H9 (cell line): ENCODE data around the gene CREB5. TPM values are rescaled to one million over a fixed set of nuclear protein-coding genes. Genes with fewer than 3 reads are reported as not detected.
A peak's percentile ranks its signal among the peaks of the same experiment; 100 is the strongest.

Experiments
- DNase-seq: peaks from one replicate; pipeline ENCODE4 v3.0.0-alpha.2; 2017
- H2AFZ ChIP-seq: one replicate; pipeline ENCODE4 v1.6.1; 2013; ENCODE audit warnings: mild to moderate bottlenecking, low read length, control low read depth, moderate library complexity
- H2AK5ac ChIP-seq: 2 replicates; pipeline ENCODE4 v1.6.1; 2013; ENCODE audit warnings: low read length, control low read depth, mixed read lengths; ENCODE audit not compliant: insufficient read length
- H2BK120ac ChIP-seq: one replicate; pipeline ENCODE4 v1.6.1; 2013; ENCODE audit warnings: low read depth, mild to moderate bottlenecking, low read length, control low read depth, inconsistent platforms; ENCODE audit not compliant: poor library complexity, severe bottlenecking
- H2BK12ac ChIP-seq: 2 replicates; pipeline ENCODE4 v1.6.1; 2013; ENCODE audit warnings: low read length, control low read depth, mixed read lengths, low read depth; ENCODE audit not compliant: insufficient read length
- H2BK15ac ChIP-seq: 2 replicates; pipeline ENCODE4 v1.6.1; 2013; ENCODE audit warnings: low read depth, low read length, control low read depth
- H2BK20ac ChIP-seq: one replicate; pipeline ENCODE4 v1.6.1; 2013; ENCODE audit warnings: low read depth, mild to moderate bottlenecking, low read length, control low read depth, inconsistent platforms; ENCODE audit not compliant: poor library complexity, severe bottlenecking
- H2BK5ac ChIP-seq: 2 replicates; pipeline ENCODE4 v1.6.1; 2013; ENCODE audit warnings: low read length, control low read depth, mixed read lengths; ENCODE audit not compliant: insufficient read length
- H3K14ac ChIP-seq: 2 replicates; pipeline ENCODE4 v1.6.1; 2013; ENCODE audit warnings: low read length, control low read depth; ENCODE audit not compliant: insufficient read depth
- H3K18ac ChIP-seq: 2 replicates; pipeline ENCODE4 v1.6.1; 2013; ENCODE audit warnings: low read depth, mild to moderate bottlenecking, mixed read lengths, low read length, control low read depth; ENCODE audit not compliant: insufficient read length
- H3K23ac ChIP-seq: 2 replicates; pipeline ENCODE4 v1.6.1; 2013; ENCODE audit warnings: low read length, control low read depth, mixed read lengths, low read depth; ENCODE audit not compliant: insufficient read length
- H3K23me2 ChIP-seq: 2 replicates; pipeline ENCODE4 v1.6.1; 2013; ENCODE audit warnings: low read depth, mild to moderate bottlenecking, mixed read lengths, low read length, control low read depth; ENCODE audit not compliant: insufficient read length, poor library complexity, severe bottlenecking
- H3K27ac ChIP-seq: 2 replicates; pipeline ENCODE4 v1.5.1; 2013; ENCODE audit warnings: low read length, control low read depth, mixed read lengths, low read depth; ENCODE audit not compliant: insufficient read length
- H3K27me3 ChIP-seq: 2 replicates; pipeline ENCODE4 v1.6.1; 2013; ENCODE audit warnings: low read length, control low read depth, inconsistent platforms; ENCODE audit not compliant: insufficient read depth
- H3K4ac ChIP-seq: 2 replicates; pipeline ENCODE4 v1.6.1; 2013; ENCODE audit warnings: low read depth, mild to moderate bottlenecking, control low read depth, inconsistent platforms, low read length, moderate library complexity
- H3K4me1 ChIP-seq: 2 replicates; pipeline ENCODE4 v1.6.1; 2013; ENCODE audit warnings: low read length, control low read depth, inconsistent platforms; ENCODE audit not compliant: insufficient read depth
- H3K4me2 ChIP-seq: 2 replicates; pipeline ENCODE4 v1.6.1; 2013; ENCODE audit warnings: low read length, control low read depth, mixed read lengths; ENCODE audit not compliant: insufficient read length, insufficient read depth
- H3K56ac ChIP-seq: 2 replicates; pipeline ENCODE4 v1.6.1; 2013; ENCODE audit warnings: low read depth, mild to moderate bottlenecking, mixed read lengths, low read length, control low read depth; ENCODE audit not compliant: insufficient read length
- H3K79me1 ChIP-seq: 2 replicates; pipeline ENCODE4 v1.6.1; 2013; ENCODE audit warnings: low read depth, mild to moderate bottlenecking, moderate library complexity, low read length, control low read depth, inconsistent platforms; ENCODE audit not compliant: insufficient read depth, poor library complexity, severe bottlenecking
- H3K79me2 ChIP-seq: 2 replicates; pipeline ENCODE4 v1.6.1; 2013; ENCODE audit warnings: low read length, control low read depth, inconsistent platforms; ENCODE audit not compliant: insufficient read depth
- H3K9ac ChIP-seq: 2 replicates; pipeline ENCODE4 v1.6.1; 2013; ENCODE audit warnings: low read length, control low read depth, mixed read lengths; ENCODE audit not compliant: insufficient read length; ENCODE audit errors: extremely low read depth
- H3K9me3 ChIP-seq: one replicate; pipeline ENCODE4 v1.6.1; 2013; ENCODE audit warnings: low read depth, low read length, inconsistent platforms; ENCODE audit not compliant: control insufficient read depth
- H3T11ph ChIP-seq: one replicate; pipeline ENCODE4 v1.6.1; 2013; ENCODE audit warnings: mild to moderate bottlenecking, low read length, control low read depth, inconsistent platforms
- H4K20me1 ChIP-seq: one replicate; pipeline ENCODE4 v1.6.1; 2013; ENCODE audit not compliant: control insufficient read depth, insufficient read length, insufficient read depth
- H4K5ac ChIP-seq: 2 replicates; pipeline ENCODE4 v1.6.1; 2013; ENCODE audit warnings: low read depth, mild to moderate bottlenecking, mixed read lengths, low read length, control low read depth; ENCODE audit not compliant: insufficient read length
- H4K8ac ChIP-seq: replicated peaks from 2 replicates; pipeline ENCODE4 v1.6.1; 2013; ENCODE audit warnings: low read length, control low read depth, mixed read lengths, low read depth; ENCODE audit not compliant: insufficient read length
- H4K91ac ChIP-seq: 2 replicates; pipeline ENCODE4 v1.6.1; 2013; ENCODE audit warnings: low read depth, mild to moderate bottlenecking, moderate library complexity, mixed read lengths, low read length, control low read depth; ENCODE audit not compliant: insufficient read length
- H3K27ac Mint-ChIP-seq, 3 experiments: 2 replicates in 2 of 3; 3 replicates in 1 of 3; pipeline ENCODE4 v1.8.0; 2020 to 2021; ENCODE audit warnings: mixed read lengths in 3 of 3, mild to moderate bottlenecking in 1 of 3, moderate library complexity in 1 of 3
- H3K27me3 Mint-ChIP-seq: 2 replicates; pipeline ENCODE4 v1.8.0; 2021; ENCODE audit warnings: low read depth, mild to moderate bottlenecking, moderate library complexity, mixed read lengths
- H3K36me3 Mint-ChIP-seq, 3 experiments: 2 replicates in 2 of 3; 3 replicates in 1 of 3; pipeline ENCODE4 v1.8.0; 2020 to 2021; ENCODE audit warnings: low read depth in 3 of 3, mixed read lengths in 3 of 3; ENCODE audit not compliant: insufficient read depth in 1 of 3
- H3K4me1 Mint-ChIP-seq, 2 experiments: 2 replicates each; pipeline ENCODE4 v1.8.0; 2020; ENCODE audit warnings: mixed read lengths in 2 of 2
- H3K4me3 Mint-ChIP-seq, 2 experiments: 2 replicates in 1 of 2; 3 replicates in 1 of 2; pipeline ENCODE4 v1.8.0; 2020 to 2021; ENCODE audit warnings: mild to moderate bottlenecking in 2 of 2, mixed read lengths in 2 of 2, moderate library complexity in 1 of 2
- H3K9me3 Mint-ChIP-seq, 2 experiments: 2 replicates in 1 of 2; 3 replicates in 1 of 2; pipeline ENCODE4 v1.8.0; 2020; ENCODE audit warnings: mild to moderate bottlenecking in 2 of 2, mixed read lengths in 2 of 2, moderate library complexity in 1 of 2
- CTCF ChIP-seq: fragments of 200-600 bp; sonication (generic); conservative IDR thresholded peaks from 3 replicates; pipeline ENCODE4 v1.8.0; 2021; ENCODE audit warnings: antibody characterized with exemption, mild to moderate bottlenecking
- WGBS: extraction: QIAGEN DNeasy Blood & Tissue Kit; methylation state at CpG from one replicate; pipeline ENCODE4 v1.1.7; 2013; ENCODE audit warnings: missing lambda C conversion rate, low lambda C conversion rate, mixed read lengths; ENCODE audit not compliant: insufficient read length; ENCODE audit errors: extremely low coverage; 5-methylcytosine and 5-hydroxymethylcytosine counted together
- total RNA-seq: library from RNA; stranded (reverse); gene quantifications from 2 replicates; pipeline ENCODE4 v1.2.1, GENCODE V29; 2021

Gene CREB5
- total RNA-seq, 1 experiment from 2014 or later: 4.0 TPM

- WGBS: no CpG with 5 or more reads among the region's 4 CpGs
- Histone ChIP-seq H3K4me2 (no peak overlapping the region), H2BK5ac (no peak overlapping the region), H3K27me3 (no peaks in the 10 kb centered on the region), H3K4me1 (no peaks in the 10 kb centered on the region), H3K23ac (no peak overlapping the region), H3K9me3 (no peaks in the 10 kb centered on the region), H2AFZ (no peak overlapping the region), H3T11ph (no peak overlapping the region), H3K79me1 (no peaks in the 10 kb centered on the region), H3K4ac (no peak overlapping the region), H2BK15ac (no peak overlapping the region), H3K9ac (no peak overlapping the region), H4K5ac (no peak overlapping the region), H3K56ac (no peak overlapping the region), H3K18ac (no peak overlapping the region), H2AK5ac (no peak overlapping the region), H2BK120ac (no peak overlapping the region), H4K91ac (no peak overlapping the region), H3K27ac (no peak overlapping the region), H4K8ac (no peak overlapping the region), H3K14ac (no peak overlapping the region), H3K79me2 (no peaks in the 10 kb centered on the region), H3K23me2 (no peaks in the 10 kb centered on the region), H2BK20ac (no peak overlapping the region), H2BK12ac (no peak overlapping the region), H4K20me1 (no peaks in the 10 kb centered on the region)
- Mint-ChIP-seq H3K36me3 (no peaks in the 10 kb centered on the region), H3K4me1 (no peaks in the 10 kb centered on the region), H3K27ac (no peak overlapping the region), H3K9me3 (no peaks in the 10 kb centered on the region), H3K27me3 (no peaks in the 10 kb centered on the region), H3K4me3 (no peak overlapping the region)
- DNase-seq: peak; percentile 60
- TF ChIP-seq CTCF: peak; percentile 61; the same call in 2 of the 3 replicates
Measured at GRCh38 chr7:28615091-28615490, 202.8 kb downstream of the CREB5 start.
